HG03575 (cell line): Measurements from ENCODE around the gene PARK7.

ENCODE experiments used
- ATAC-seq: cut with Tn5 transposase; IDR thresholded peaks from one replicate; pipeline ENCODE4 v1.9.1; 2021; ENCODE audit not compliant: unreplicated experiment, insufficient number of reproducible peaks, low FRiP score; ENCODE audit errors: extremely low read depth

The PARK7 gene

DNA sequence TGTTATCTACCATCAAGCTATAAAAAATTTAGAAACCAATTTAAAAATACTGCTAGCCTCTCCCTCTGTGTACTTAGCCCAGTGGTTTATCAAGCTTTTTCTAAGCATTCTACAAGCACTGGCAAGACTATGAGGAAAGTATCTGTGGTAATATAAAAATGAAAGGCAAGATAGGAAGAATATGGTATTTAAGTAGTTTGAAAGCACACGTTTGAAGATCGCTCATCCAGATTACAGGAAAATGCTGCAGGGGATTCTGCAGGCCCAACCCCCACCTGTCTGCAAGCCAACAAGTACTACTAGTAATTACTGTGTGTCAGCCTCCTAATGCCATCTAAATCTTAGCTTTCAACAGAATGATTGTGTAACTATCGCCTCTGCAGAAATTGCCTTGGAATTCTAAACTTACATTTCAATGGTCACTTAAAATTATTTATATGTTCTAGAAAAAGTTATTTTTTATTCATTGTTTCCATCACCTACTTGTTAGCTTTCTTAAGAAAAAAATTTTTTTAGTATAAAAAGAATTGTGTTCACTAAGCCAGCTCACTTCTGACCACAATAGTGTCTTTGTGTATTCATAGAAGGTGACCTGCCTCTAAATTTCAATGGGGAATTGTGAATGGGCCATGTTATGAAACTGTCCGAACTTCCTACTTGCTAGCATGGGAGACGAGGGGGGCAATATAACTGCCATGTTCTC lies 56.1 kb downstream of the PARK7 start:
- no peak for ATAC-seq

DNA sequence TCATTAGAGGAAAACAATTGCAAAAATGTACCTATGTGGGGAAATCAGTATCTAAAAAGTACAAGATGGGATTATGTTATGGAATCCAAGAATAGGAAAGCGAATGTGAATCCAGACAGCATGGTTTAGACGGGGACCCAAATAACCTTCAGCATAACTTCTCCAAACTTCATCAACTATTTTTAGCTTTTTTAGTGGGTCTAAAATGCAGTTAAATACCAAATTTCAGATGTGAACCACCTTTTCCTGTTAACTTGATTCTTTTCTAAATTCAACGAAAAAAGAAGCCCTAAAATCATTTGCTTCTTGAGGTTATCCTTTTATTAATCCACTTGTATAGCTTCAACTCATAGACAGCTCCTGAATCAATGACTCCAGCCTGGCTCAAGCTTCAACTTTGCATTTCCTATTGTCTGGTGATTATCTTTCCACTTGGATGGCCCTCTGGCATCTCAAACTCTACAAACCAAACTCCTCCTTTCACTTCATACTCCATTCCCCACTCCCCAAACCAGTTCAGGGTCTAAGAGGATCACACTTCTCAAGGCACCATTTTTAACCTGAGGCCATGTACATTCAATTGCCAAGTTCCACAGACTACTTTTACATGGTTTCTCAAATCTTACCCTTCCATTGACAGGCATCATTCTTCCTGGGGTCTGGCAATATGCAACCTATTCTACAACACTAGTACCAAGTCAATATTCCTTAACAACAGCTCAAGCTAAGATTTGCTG lies 57.1 kb downstream of the PARK7 start:
- no peak for ATAC-seq

DNA sequence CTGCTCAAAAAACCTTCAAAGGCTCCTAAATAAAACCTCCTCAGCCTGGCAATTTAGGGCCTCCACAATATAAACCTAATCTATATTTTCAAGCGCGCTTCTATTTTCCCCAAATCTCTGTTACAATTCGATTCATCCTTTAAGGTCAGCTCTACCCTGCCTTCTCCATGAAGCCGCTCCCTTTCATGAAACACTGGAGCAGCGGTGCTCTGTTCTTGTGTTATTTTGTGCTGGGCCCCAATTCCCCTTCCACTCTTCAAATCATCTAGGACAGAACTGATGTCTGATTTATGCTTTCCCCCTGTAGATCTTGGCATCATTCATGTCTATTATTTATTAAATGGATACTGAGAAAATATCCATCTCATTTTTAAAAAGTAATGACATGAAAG lies 57.7 kb downstream of the PARK7 start:
- ATAC-seq = no peak

DNA sequence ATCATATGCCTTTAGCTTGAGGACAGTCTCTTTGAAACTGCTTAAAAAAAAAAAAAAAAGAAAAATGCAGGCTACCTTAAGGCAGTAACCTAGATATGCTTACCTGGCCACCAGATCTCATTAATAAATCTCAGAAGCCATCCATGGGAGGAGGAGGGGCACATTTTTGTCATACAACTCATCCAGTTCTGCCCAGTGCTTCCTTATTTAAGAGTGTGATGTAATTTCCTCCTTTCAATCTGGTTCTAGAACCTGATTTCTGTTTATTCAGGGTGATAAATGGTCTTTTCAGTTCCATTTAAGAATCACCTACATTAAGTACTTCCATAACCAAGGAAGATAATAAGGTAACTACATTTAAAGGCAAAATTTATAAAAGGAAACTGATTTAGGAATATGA lies 58.5 kb downstream of the PARK7 start:
- ATAC-seq = no peak

DNA sequence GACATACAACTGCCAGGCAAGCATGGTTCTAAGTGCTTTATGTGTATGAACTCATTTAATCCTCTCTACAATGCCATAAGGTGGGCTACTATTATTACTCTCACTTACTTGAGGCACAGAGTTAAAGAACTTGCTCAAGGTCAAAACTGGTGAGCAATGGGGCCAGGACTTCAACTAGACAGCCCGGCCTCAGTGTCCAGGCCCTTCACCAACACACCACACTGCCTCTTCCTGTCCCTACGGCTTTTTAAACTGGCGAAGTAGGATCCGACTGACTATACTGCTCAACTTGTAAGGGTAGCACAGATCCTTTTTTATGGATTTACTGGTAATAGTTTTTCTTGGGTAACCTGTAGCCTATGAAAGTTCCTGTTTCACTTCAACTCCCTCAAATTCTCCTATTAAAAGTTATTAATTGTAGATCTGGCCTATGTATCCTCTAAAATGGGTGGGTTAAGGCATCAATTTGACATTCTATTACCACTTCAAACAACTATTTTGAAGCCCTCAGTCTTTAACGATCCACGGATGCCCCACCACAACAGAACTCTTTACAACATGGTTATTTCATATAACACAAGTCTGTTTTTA lies 60.3 kb downstream of the PARK7 start:
- no peak for ATAC-seq

DNA sequence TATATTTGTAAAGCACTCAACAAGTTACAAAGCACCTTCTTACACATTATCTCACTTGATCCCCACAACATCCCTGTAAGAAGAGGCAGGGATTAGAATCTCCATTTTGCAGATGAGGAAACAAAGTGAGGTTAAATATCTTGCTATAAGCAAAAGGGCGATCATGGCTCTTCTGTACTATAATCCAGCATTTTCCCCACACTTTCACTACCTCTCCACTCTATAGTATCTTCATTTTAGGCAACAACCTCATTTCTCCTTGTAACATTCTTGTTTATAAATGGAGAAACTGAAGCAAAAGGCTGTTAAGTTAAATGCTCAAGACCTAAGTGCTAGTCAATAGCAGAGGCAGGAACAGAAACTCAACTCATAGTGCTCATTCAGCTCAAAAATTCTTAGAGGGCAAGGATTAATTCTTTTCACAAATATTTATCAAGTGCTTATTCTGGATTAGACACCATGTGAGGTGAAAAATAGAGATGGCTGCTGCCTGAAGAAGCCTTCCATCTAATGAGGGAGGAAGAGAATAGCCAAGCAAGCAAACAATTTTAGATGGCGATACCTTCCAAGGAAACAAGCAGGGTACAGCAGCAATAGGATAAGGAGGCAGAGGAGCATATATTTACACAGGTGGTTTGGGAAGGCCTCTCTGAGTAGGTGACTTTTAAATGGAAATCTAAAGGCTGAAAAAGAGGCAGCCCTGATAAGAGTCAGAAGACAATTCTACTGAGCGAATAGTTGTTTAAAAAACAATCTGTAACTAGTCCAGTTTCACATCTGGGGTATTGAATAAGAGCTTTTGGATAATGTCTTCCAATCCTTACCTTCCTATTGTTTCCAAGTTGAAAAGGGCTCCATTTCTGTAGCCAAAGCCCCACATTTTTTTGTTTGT lies 61.1 kb downstream of the PARK7 start:
- no peak for ATAC-seq

DNA sequence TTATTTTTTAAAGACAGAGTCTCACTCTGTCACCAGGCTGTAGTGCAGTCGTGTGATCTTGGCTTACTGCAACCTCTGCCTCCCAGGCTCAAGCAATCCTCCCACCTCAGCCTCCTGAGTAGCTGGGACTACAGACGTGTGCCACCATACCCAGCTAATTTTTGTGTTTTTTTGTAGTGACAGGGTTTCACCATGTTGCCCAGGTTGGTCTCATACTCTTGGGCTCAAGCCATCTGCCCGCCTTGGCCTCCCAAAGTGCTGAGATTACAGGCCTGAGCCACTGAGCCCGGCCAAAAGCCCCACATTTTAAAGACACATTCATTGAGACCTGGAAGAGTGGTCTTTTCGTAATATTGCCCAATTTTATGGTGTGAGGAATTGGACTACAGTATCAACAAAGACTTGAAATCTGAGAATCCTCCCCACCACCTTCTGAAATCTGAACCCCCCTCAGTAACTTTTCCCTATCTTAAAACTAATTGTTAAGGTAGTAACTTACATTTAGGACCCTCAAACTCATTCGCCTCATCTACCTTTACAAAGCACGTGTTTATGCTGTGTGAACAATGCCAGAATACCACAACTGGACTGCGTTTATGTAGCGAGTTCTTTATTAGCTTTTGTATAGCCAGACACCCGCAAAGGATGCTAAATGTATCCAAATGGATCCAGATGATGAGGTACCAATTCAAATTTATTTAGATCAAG lies 61.9 kb downstream of the PARK7 start:
- no peak for ATAC-seq

DNA sequence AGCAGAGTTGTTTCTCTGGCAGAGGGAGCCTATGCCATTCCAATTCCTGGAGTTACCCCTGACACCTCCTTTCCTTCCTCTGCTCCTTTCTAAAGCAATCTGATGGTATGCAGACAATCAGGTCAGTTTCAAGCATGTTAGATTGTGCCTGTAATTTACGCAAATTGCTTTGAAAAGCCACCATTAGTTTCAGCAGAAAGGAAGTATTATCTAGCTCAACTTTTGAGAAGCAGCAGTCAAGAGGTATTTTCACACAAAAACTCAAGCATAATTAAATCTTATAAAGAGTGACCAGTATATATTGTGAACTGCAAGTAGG lies 62.4 kb downstream of the PARK7 start:
- ATAC-seq = no peak

DNA sequence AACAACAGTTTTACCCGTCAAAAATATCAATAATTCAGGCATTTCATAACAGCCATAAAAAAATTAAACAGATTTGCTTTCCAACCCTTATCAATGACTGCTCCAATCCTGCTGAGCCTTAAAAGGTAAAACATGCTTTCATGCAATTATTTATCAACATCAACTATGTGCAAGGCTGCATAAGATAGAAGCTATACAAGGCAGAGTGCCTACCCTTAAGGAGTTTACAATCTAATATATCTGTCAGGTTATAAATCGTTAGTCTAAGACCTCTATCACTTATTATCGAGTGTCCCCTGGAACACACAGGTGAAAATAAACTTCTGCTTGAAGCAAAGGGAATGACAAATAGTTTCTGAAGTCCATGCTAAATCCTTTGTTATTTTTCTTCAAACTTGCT lies 62.8 kb downstream of the PARK7 start:
- no peak for ATAC-seq

DNA sequence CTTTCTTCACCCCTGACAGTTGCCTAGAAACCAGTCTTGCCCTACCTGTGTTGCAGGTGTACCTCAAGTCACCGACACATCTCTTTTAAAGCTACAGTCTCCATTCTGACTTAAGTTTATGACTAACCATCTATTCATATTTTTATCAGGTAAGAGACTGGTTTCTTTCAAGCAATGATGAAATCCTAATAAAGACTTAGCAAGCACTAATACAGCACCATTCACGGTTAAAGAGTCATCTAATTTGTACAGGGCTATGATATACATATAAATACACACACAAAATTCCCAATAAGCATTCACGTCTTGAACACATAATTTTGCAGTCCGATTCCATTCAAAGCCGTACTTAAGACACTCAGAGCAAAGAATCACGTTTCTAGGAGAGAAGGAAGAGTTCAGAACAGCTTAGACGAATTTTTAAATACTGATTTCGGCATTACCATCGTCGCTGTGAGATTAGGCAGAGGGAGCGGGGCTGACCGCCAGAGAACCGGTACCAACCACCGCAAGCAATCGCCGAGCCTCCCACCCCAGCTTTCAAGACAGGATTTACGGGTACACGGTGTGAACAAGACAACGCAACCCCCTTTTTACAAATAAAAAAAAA lies 63.7 kb downstream of the PARK7 start:
- ATAC-seq = no peak

DNA sequence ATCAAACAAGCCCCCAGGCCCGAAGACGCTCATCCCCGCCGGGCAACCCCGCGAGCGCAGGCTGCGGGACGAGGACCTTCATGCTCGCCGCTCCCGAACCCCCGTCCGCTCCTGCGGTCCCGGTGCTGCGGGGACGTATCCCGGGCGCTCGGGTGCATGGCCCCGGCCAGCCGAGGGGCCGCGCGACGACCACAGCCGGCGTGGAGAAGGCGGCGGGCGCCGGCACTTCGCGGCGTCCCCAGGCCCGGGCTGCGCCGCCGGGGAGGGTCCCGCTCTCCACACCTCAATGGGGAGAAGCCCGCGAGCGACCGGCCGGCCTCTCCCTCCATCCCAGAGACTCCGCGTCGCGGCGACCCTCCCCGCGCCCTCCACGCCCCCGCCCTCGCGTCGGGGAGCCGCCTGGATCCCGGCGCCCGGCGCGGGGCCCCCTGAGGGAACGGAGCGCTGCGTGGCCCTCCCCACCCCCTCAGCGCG lies 64.2 kb downstream of the PARK7 start:
- ATAC-seq = no peak

DNA sequence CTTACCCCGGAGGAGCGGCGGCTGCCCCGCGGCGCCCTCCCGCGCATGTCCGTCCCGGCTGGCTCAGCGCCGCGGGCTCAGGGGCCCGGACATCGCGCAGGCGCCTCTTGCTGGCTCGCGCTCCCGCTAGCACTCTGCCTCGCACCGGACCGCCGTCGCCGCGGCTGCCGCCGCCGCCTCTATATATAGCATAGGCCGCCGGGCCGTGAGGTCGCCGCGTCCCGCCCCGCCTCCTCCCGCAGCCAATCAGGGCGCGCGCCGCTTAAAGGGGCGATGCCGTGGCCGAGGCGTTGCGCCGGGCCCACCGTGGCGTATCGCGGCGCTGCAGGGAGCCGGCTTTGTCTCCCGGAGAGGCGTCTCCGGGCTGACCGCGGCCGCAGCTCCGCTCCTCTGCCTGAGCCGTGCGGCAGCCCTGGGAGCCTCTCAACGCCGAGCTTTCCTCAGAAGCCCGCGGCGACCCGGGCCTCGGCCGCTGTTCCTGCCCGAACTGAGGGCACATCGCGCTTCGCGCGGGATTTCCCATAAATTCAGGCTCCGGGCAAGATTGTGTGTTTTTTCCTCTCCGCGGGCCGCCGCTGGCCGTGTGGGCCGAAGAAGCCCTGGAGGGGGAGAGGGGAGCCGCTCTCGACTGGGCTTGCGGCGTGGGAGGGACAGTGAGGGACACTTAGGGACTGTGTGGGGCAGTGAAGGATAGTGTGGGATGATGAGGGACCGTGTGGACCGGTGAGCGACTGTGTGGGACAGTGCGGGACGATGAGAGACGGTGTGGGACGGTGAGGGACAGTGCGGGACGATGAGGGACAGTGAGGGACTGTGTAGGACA lies 64.9 kb downstream of the PARK7 start, which contains the start of gene ERRFI1:
ERRFI1 (minus strand) TSS at position 157 of the 823 bp plus-strand sequence. CDS start 10,690 bp downstream, outside the sequence.
- no peak for ATAC-seq

DNA sequence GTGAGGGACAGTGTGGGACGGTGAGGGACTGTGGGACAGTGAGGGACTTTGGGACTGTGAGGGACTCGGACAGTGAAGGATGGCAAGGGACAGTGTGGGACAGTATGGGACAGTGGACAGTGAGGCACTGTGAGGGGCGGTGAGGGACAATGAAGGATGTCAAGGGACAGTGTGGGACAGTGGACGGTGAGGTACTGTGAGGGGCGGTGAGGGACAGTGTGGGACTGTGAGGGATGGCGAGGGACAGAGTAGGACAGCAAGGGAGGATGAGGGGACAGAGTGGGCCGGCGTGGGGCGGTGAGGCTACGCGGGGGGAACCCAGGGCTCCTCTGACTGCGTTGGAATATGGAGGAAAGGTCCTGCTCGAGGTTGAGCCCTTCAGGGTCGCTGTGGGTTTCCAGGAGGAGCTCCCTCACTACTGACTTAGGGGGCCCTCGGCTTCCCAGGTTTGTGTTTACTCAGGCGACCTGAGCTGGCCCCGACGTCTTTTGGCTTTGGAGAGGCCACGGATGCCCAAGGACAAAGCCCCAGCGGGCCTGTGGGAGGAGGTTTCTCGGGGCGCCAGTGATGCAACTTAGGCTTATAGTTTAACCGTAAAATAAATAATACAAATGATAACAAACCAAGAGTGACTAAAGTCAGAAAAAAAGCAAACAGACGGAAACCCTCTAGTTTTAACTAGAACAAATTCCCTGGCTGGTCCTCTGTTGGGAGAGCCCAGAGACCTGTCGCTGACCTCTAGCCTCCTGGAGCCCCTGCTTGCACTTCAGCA lies 65.7 kb downstream of the PARK7 start:
- no peak for ATAC-seq

DNA sequence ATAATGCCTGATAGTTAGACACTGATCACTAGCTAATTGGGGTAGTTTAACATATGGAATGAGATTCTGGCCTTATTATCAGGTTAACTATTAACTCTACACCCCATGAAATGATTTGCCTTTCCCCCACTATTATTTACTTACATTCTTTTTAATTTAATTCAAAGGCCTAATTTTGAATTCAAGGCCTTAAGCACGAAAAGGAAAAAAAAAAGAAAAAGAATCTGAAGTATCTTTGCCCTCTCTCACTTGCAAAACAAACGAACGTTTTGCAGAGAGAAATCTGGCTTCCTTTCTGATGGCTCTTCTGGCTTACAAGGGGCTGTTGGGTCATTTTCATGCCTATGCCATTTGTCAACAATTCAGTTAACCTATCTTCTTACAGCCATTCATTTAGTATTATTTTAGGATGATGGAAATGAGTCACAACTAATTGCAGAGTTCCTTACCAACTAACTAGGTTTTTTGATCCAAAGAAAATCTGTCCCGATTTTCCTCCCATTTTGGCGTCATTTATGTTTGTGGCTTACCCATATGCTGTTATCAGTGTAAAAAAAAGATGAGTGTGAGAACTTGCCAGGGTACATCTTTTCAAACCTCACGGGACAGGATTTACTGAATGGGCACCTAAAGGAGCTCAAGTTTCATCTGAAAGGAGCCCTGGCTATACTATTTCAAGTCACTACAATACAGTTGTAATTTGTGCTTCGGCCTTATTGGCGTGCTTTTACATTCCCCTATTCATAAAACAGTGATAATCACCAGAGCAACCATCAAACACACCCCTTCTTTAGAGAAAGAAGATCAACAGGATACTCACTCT lies 66.4 kb downstream of the PARK7 start:
- ATAC-seq = no peak

DNA sequence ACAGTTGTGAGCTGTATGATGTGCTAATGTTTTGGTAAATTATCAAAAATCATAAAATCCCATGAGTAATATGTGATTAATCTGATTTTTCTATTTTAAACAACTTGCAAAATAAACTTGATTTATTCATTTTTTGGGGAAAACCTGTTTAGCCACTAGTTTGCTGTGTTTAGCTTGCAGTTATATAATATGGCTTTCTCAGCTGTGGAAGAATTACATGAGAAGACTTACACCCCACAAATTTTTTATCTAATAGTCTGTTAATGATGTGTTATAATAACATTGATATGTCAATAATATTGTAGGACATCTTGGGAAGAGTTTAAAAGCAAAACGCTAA lies 67.0 kb downstream of the PARK7 start:
- ATAC-seq = no peak

DNA sequence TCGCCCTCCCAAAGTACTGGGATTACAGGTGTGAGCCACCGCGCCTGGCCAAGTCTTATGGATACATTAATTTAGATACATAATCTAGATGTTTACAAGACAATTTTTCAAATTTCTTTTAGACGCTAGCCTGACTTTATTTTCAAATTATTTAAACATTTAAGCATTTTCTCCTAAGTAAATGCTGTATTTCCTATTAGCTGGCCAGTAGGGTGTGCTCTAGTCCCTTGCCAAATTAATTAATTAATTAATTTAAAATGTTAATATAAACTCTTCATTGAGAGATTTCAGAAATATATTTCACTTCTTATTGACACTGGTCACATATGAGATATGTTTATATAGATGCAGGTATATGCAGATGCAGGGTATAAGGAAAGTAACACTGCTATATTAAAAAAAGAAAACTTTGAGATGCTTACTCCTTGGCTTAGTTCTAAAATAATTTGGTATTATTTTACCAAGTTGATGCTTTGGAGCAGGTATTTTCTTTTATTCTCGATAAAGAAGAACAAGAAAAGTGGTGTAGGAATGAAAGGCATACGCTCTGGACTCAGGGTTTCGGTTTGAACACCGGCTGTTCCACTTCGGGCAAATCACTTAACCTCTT lies 69.8 kb downstream of the PARK7 start:
- ATAC-seq = no peak
